LNCaP clone FGC (cell line): Measurements from ENCODE around the gene GPR25.
"Not testable (repeated sequence)": the region's sequence is repeated elsewhere in the genome, so short reads cannot be mapped to it uniquely, and the experiment has no call there.

Experiments used
- DNase-seq: peaks from one replicate; pipeline ENCODE4 v3.0.0-alpha.2; 2011; ENCODE audit warnings: low read depth
- H3K4me3 ChIP-seq: 2 replicates; pipeline ENCODE4 v1.5.1; 2011; ENCODE audit warnings: mild to moderate bottlenecking, low read depth, low read length, control low read depth
- CTCF ChIP-seq: IDR thresholded peaks from 2 replicates; pipeline ENCODE4 v1.5.1; 2012; ENCODE audit warnings: mild to moderate bottlenecking; ENCODE audit not compliant: control insufficient read depth, insufficient read depth; ENCODE audit errors: extremely low read depth

The GPR25 gene

GRCh38 chr1:200909071-200909470 is 36.3 kb downstream of the GPR25 start:
- TF ChIP-seq CTCF = no peak
- no peak for DNase-seq
- H3K4me3 ChIP-seq = no peak overlapping the region

GRCh38 chr1:200909757-200910239 is 37.0 kb downstream of the GPR25 start:
- no peak for DNase-seq
- H3K4me3 ChIP-seq = no peak overlapping the region
- no peak for TF ChIP-seq CTCF

GRCh38 chr1:200911361-200911760 is 38.6 kb downstream of the GPR25 start:
- no peak overlapping the region for H3K4me3 ChIP-seq
- DNase-seq = no peak
- TF ChIP-seq CTCF = no peak

- not testable (repeated sequence) for DNase-seq, H3K4me3 ChIP-seq
Measured at GRCh38 chr1:200911936-200912335, 39.2 kb downstream of the GPR25 start.

GRCh38 chr1:200912737-200913407 is 40.1 kb downstream of the GPR25 start:
- DNase-seq = no peak
- H3K4me3 ChIP-seq = no peak overlapping the region
- TF ChIP-seq CTCF = no peak

GRCh38 chr1:200916152-200916551 is 43.4 kb downstream of the GPR25 start:
- no peak overlapping the region for H3K4me3 ChIP-seq
- TF ChIP-seq CTCF = no peak
- DNase-seq = no peak

- TF ChIP-seq CTCF = no peak
- DNase-seq = no peak
Measured at GRCh38 chr1:200916681-200917080, 43.9 kb downstream of the GPR25 start.

More at GRCh38 chr1:200916681-200917080, 43.9 kb downstream of the GPR25 start:
- no peak overlapping the region for H3K4me3 ChIP-seq
